Erythroblast (primary cell): ENCODE results near the gene SMIM44.

Source experiments
- GATA1 ChIP-seq: IDR thresholded peaks from 2 replicates; pipeline ENCODE4 v1.6.1; 2011; ENCODE audit warnings: low read depth, mild to moderate bottlenecking, control low read depth, low read length, moderate library complexity
- POLR2A ChIP-seq: IDR thresholded peaks from 2 replicates; pipeline ENCODE4 v1.6.1; 2011; ENCODE audit warnings: mild to moderate bottlenecking, low read length

DNA sequence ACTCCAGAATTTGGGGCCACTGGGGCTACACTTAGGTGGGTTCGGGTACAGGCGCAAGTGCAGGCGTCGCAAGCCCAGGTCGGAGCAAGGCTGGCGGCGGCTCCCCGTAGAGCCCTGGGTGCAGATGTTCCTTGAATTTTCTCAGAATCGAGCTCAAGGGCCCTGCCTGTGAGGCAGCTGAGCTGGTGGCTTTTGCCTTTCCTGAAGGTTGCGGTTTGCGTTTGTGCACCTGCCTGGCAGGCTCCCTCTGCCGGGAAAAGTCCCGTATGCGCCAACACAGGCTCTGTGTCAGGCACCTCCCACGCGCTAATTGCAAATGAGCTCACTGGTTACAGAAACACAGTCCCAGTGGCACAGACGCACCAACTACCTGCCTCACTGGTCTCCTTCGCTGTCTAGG lies 11.3 kb upstream of the SMIM44 start:
- TF ChIP-seq POLR2A (no peak), GATA1 (no peak)
